Ectodermal cell (in vitro differentiated cells): ENCODE results near the gene NAA10.

Experiments
- H3K27ac ChIP-seq: 2 replicates; pipeline ENCODE4 v1.7.0; 2013; ENCODE audit warnings: mild to moderate bottlenecking, low read depth, low read length; ENCODE audit not compliant: insufficient read depth, poor library complexity, severe bottlenecking
- H3K27me3 ChIP-seq: 2 replicates; pipeline ENCODE4 v1.7.0; 2013; ENCODE audit warnings: mild to moderate bottlenecking, low read length; ENCODE audit not compliant: insufficient read depth, control insufficient read depth, poor library complexity, severe bottlenecking
- H3K36me3 ChIP-seq: one replicate; pipeline ENCODE4 v1.7.0; 2013; ENCODE audit warnings: low read length; ENCODE audit not compliant: control insufficient read depth, insufficient read depth
- H3K4me1 ChIP-seq: one replicate; pipeline ENCODE4 v1.7.0; 2013; ENCODE audit warnings: low read length; ENCODE audit not compliant: control insufficient read depth, insufficient read depth
- H3K4me3 ChIP-seq: 2 replicates; pipeline ENCODE4 v1.7.0; 2013; ENCODE audit warnings: low read depth, low read length, control low read depth; ENCODE audit not compliant: insufficient read depth
- H3K9me3 ChIP-seq: 2 replicates; pipeline ENCODE4 v1.7.0; 2013; ENCODE audit warnings: mild to moderate bottlenecking, low read length, moderate library complexity; ENCODE audit not compliant: control insufficient read depth
- WGBS, 2 experiments: methylation state at CpG; one replicate each; pipeline ENCODE4 v1.1.7; 2013; ENCODE audit warnings: missing lambda C conversion rate in 2 of 2; 5-methylcytosine and 5-hydroxymethylcytosine counted together

Gene NAA10

GRCh38 chrX:153971450-153972367, 36.9 kb upstream of the NAA10 start, which contains the start of gene HCFC1:
Gene HCFC1 (minus strand): TSS chrX:153971818. CDS start chrX:153970840, 978 bp downstream.
- Histone ChIP-seq H3K27ac (peak within 1 kb of the TSS; percentile 99), H3K4me1 (peaks cover 19% of the 10 kb centered on the region), H3K9me3 (no peaks in the 10 kb centered on the region), H3K36me3 (no peaks in the 10 kb centered on the region), H3K4me3 (peak within 1 kb of the TSS; percentile 59), H3K27me3 (no peaks in the 10 kb centered on the region)
- 0% methylated on average over 96 of the region's 96 CpGs for WGBS, 2 experiments

- H3K36me3 ChIP-seq = no peaks in the 10 kb centered on the region
- peak overlapping the region; percentile 59 for H3K4me3 ChIP-seq
- H3K4me1 ChIP-seq = peaks cover 21% of the 10 kb centered on the region
- peak overlapping the region; percentile 99 for H3K27ac ChIP-seq
- no peaks in the 10 kb centered on the region for H3K27me3 ChIP-seq
- no peaks in the 10 kb centered on the region for H3K9me3 ChIP-seq
- 0% methylated on average over 34 of the region's 34 CpGs for WGBS, 2 experiments
Observed at GRCh38 chrX:153971124-153971449, 36.2 kb upstream of the NAA10 start.

GRCh38 chrX:153970357-153971123, 35.7 kb upstream of the NAA10 start:
- H3K27ac ChIP-seq = peak overlapping the region; percentile 99
- H3K9me3 ChIP-seq = no peaks in the 10 kb centered on the region
- H3K27me3 ChIP-seq = no peaks in the 10 kb centered on the region
- H3K4me1 ChIP-seq = peaks cover 21% of the 10 kb centered on the region
- 0% methylated on average over 47 of the region's 49 CpGs for WGBS, 2 experiments
- H3K4me3 ChIP-seq = peak overlapping the region; percentile 59
- H3K36me3 ChIP-seq = no peaks in the 10 kb centered on the region

GRCh38 chrX:153969904-153970356, 35.1 kb upstream of the NAA10 start:
- Histone ChIP-seq H3K4me1 (peaks cover 21% of the 10 kb centered on the region), H3K4me3 (peak overlapping the region; percentile 59), H3K36me3 (no peaks in the 10 kb centered on the region), H3K27me3 (no peaks in the 10 kb centered on the region), H3K9me3 (no peaks in the 10 kb centered on the region), H3K27ac (no peak overlapping the region)
- WGBS, 2 experiments = 1 to 2% methylated on average over 23 to 24 of the region's 26 CpGs

DNA sequence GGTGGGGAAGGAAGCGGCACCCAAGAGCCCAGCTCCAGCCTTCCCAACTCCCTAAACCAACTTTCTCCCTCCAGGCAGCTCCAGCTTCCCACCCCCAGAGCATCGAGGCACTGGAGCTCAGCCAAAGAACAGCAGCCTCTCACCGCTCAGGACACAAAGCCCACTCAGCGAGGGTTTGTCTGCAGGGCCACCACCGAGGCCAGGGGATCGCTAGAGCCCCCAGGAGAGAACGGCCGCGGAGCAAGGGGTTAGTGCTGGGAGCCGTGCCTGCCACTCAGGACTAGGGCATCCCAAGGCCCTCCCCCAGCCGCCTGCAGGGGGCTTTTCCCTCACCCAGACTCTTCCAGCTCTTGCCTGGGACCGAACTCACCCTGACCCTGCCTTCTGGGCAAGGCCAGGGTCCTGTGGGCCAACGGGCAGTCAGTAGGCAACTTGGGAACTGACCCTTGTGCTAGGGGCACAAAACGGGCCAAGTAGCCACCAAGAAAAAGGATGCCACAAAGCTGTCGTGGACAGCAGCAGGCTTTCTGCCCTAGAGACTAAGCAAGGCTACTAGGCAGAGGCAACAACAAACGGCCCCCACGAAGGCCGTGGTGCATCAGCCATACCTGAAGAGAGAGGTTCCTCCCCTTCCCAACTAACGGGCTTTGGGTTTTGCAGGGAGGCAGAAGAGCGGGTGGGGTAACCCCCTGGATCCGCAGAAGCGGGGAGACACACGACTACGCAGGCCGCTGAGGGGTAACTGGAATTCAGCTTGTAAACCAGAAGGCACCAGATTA, 34.5 kb upstream of the NAA10 start:
- H3K27ac ChIP-seq = no peak overlapping the region
- H3K4me1 ChIP-seq = peaks cover 21% of the 10 kb centered on the region
- no peaks in the 10 kb centered on the region for H3K9me3 ChIP-seq
- H3K36me3 ChIP-seq = no peaks in the 10 kb centered on the region
- peak overlapping the region; percentile 59 for H3K4me3 ChIP-seq
- 3 to 4% methylated on average over 24 to 25 of the region's 25 CpGs for WGBS, 2 experiments
- no peaks in the 10 kb centered on the region for H3K27me3 ChIP-seq

- H3K27me3 ChIP-seq = no peaks in the 10 kb centered on the region
- H3K4me1 ChIP-seq = peaks cover 21% of the 10 kb centered on the region
- H3K9me3 ChIP-seq = no peaks in the 10 kb centered on the region
- H3K36me3 ChIP-seq = no peaks in the 10 kb centered on the region
- H3K27ac ChIP-seq = peak overlapping the region; percentile 26
- WGBS, 2 experiments = 13 to 14% methylated on average over 8 to 12 of the region's 12 CpGs
- peak overlapping the region; percentile 59 for H3K4me3 ChIP-seq
Observed at GRCh38 chrX:153968754-153969124, 33.9 kb upstream of the NAA10 start.

- H3K36me3 ChIP-seq = peaks cover under 1% of the 10 kb centered on the region
- H3K4me3 ChIP-seq = peak overlapping the region; percentile 59
- WGBS, 2 experiments = 15 to 16% methylated on average over 9 of the region's 9 CpGs
Observed at GRCh38 chrX:153968255-153968654, 33.4 kb upstream of the NAA10 start.

DNA sequence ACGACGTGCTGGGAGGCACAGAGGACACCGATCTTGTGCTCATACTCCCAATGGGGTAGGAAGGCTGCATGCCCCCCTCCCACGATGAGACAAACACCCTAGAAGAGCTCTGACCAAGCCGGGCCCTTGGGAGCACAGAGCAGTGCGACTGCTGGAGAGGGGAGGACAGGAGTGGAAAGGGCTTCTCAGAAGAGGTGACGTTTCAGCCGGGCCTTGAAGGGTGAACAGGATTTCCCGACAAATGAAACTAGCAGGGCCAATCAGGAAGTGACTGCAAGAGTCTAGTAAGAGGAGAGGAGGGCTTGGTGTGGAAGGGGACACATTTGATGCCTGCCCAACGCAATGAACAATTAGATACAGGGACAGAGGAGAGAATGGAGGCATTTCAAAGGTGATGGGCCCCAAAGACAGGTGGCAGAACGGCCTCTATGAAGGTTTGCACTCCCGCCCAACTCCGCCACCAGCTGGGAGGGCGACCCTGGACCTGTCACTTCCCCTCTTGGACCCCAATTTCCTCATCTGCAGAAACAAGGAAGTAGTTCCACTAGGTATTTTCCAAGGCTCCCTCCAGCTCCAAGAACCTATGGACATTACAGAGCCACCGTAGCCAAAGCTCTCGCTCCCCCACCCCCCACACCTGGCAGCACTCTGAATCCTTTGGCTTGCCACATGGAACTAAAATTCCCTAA, 32.8 kb upstream of the NAA10 start:
- Histone ChIP-seq H3K27me3 (no peaks in the 10 kb centered on the region), H3K4me1 (peaks cover 21% of the 10 kb centered on the region), H3K9me3 (no peaks in the 10 kb centered on the region), H3K4me3 (peak overlapping the region; percentile 59), H3K27ac (no peak overlapping the region), H3K36me3 (peaks cover 4% of the 10 kb centered on the region)
- WGBS, 2 experiments = 78 to 81% methylated on average over 16 of the region's 16 CpGs

More at GRCh38 chrX:153968255-153968654, 33.4 kb upstream of the NAA10 start:
- peak overlapping the region; percentile 26 for H3K27ac ChIP-seq
- no peaks in the 10 kb centered on the region for H3K9me3 ChIP-seq
- H3K4me1 ChIP-seq = peaks cover 21% of the 10 kb centered on the region
- H3K27me3 ChIP-seq = no peaks in the 10 kb centered on the region

- Histone ChIP-seq H3K4me1 (peaks cover 21% of the 10 kb centered on the region), H3K27me3 (no peaks in the 10 kb centered on the region), H3K4me3 (no peak overlapping the region), H3K9me3 (no peaks in the 10 kb centered on the region), H3K36me3 (peaks cover 8% of the 10 kb centered on the region), H3K27ac (no peak overlapping the region)
- WGBS, 2 experiments = 82 to 85% methylated on average over 14 of the region's 14 CpGs
Observed at GRCh38 chrX:153966841-153967535, 32.2 kb upstream of the NAA10 start.
